Measurements from ENCODE around the gene WBP1L. TPM values are rescaled to one million over a fixed set of nuclear protein-coding genes. Genes with fewer than 3 reads are reported as not detected.

The WBP1L gene
- total and polyA plus RNA-seq, 4 experiments from 2014 or later, result 25.7 to 41.1 (median 36.8) TPM

DNA sequence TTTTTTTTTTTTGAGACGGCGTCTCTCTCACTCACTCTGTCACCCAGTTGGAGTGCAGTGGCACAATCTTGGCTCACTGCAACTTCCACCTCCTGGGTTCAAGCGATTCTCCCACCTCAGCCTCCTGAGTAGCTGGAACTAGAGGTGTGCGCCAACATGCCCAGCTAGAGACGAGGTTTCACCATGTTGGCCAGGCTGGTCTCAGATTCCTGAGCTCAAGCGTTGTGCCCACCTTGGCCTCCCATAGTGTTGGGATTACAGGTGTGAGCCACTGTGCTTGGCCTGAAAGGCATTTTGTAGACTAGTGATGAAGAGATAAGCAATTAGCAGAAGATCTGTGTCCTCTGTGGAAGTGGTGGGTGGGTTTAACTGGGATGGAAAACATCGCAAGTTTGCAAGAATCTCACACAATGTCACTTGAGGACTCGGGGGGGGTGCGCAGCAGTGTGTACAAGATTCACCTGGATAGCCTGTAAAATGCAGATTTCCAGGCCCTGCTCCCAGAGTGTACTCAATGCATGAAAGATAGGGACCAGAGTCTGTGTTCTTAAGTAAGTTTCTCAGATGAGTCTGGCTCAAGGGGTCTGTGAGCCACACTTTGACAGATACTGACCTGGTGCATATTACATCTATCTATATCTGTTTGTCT lies 82.5 kb downstream of the WBP1L start:
- Histone ChIP-seq H3K9me3 (ENCODE audit: control insufficient read depth in 1 of 2, low read length in 2 of 2) (no peaks in the 10 kb centered on the region), H3K27ac (ENCODE audit: low read depth, low read length) (no peak overlapping the region), H3K4me3 (ENCODE audit: low read length in 2 of 2) (no peak overlapping the region), H3K27me3 (ENCODE audit: insufficient read depth, low read length) (no peaks in the 10 kb centered on the region), H3K4me1 (ENCODE audit: insufficient read depth, low read length) (no peaks in the 10 kb centered on the region), H3K36me3 (ENCODE audit: insufficient read depth, low read length) (no peaks in the 10 kb centered on the region)
- no peak overlapping the region for H3K4me3 Mint-ChIP-seq
- ChIA-PET CTCF (ENCODE audit: partially characterized antibody) (interaction anchor here (0.7 kb wide), 1 partner anchor 12 kb away, joined by 5 read pairs; no protein-coding TSS in a partner anchor), POLR2A (ENCODE audit: partially characterized antibody) (no interaction called here)
- DNase-seq, result no peak
- H3K27ac Mint-ChIP-seq, result no peak overlapping the region
- H3K36me3 Mint-ChIP-seq, result no peaks in the 10 kb centered on the region
- no peaks in the 10 kb centered on the region for H3K9me3 Mint-ChIP-seq
- H3K4me1 Mint-ChIP-seq, result peaks cover 0 to 1% (median 0%) of the 10 kb centered on the region in 4 donors
- intact Hi-C loops (cut with micrococcal nuclease), result no loop called here
- peaks cover 0 to 2% of the 10 kb centered on the region in 2 donors for H3K27me3 Mint-ChIP-seq

DNA sequence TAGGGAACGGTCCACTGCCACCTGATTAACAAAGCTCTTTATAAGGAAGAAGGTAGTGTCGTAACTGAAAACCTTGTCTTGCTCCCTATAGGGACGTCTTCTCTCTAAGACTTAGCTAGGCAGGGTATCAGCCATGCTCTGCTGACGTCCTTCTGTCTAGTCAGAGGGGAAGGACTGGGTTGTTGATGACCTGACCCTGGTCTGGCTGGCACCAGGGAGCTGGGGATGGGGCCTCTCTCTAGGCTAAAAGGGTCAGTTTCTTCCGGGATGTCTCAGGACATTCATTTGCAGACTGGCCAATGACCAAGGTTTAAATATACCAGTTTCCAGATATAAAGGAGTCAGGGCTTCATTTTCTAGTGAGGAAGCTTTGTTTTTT lies 83.8 kb downstream of the WBP1L start:
- ChIA-PET POLR2A (ENCODE audit: partially characterized antibody) (no interaction called here), CTCF (ENCODE audit: partially characterized antibody) (interaction anchor here (0.9 to 1.0 kb wide), 2 partner anchors 10 to 416 kb away, joined by 3 to 6 read pairs; partner anchors contain the start of gene CYP17A1)
- peaks cover 0 to 2% of the 10 kb centered on the region in 2 donors for H3K27me3 Mint-ChIP-seq

DNA sequence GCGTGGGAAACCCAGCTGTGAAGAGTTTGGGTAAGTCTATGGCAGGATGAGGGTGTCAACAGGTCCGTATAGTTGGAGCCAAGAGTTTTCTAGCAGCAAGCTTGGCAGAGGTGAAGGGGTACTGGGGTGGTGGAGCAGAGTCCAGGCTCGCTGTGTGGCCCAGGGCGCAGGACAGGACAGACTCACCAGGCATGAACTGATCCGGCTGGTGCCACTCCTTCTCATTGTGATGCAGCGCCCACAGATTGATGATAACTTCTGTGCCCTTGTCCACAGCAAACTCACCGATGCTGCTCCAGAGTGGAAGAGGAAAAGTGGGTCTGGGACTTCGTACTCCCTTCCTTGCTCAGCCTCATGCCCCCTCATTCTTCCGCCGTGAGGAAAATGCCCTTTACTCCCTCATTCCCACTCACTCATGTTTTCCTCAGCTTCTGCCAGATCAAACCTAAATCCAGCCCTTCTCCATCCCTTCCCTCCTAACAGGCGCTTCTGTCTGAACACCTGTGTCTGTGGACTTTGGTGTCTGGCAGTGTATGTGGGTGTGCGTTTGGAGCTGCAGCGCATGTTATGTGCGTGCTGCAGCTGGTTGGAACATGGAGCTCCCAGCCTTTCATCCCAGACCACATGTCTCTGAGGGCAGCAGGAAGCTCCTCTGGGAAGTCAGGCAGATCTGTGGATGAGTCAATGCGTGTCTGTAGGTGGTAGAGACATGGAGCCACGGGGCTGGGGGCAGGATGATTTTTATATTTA lies 87.7 kb downstream of the WBP1L start:
- Mint-ChIP-seq H3K27me3 (peaks cover 0 to 7% of the 10 kb centered on the region in 2 donors), H3K36me3 (no peaks in the 10 kb centered on the region), H3K4me1 (peaks cover 0 to 3% (median 0%) of the 10 kb centered on the region in 4 donors), H3K9me3 (no peaks in the 10 kb centered on the region), H3K27ac (no peak overlapping the region), H3K4me3 (no peak overlapping the region)
- no peaks in the 10 kb centered on the region for H3K9me3 ChIP-seq (ENCODE audit: control insufficient read depth in 1 of 2, low read length in 2 of 2)
- intact Hi-C loops (cut with micrococcal nuclease), result no loop called here
- ChIA-PET CTCF (ENCODE audit: partially characterized antibody) (interaction anchor here (1.2 kb wide), 1 partner anchor 240 kb away, joined by 4 read pairs; no protein-coding TSS in a partner anchor), POLR2A (ENCODE audit: partially characterized antibody) (no interaction called here)
- no peak overlapping the region for H3K27ac ChIP-seq (ENCODE audit: low read depth, low read length)
- H3K4me1 ChIP-seq (ENCODE audit: insufficient read depth, low read length), result no peaks in the 10 kb centered on the region
- no peaks in the 10 kb centered on the region for H3K36me3 ChIP-seq (ENCODE audit: insufficient read depth, low read length)
- H3K4me3 ChIP-seq (ENCODE audit: low read length in 2 of 2), result no peak overlapping the region
- DNase-seq, result no peak
- no peaks in the 10 kb centered on the region for H3K27me3 ChIP-seq (ENCODE audit: insufficient read depth, low read length)

More for the DNA sequence above, 83.8 kb downstream of the WBP1L start:
- Mint-ChIP-seq H3K36me3 (no peaks in the 10 kb centered on the region), H3K4me3 (no peak overlapping the region), H3K9me3 (no peaks in the 10 kb centered on the region), H3K4me1 (peaks cover 0 to 1% (median 0%) of the 10 kb centered on the region in 4 donors), H3K27ac (no peak overlapping the region)
- H3K4me3 ChIP-seq (ENCODE audit: low read length in 2 of 2), result no peak overlapping the region
- no peaks in the 10 kb centered on the region for H3K4me1 ChIP-seq (ENCODE audit: insufficient read depth, low read length)
- intact Hi-C loops (cut with micrococcal nuclease), result no loop called here
- H3K27ac ChIP-seq (ENCODE audit: low read depth, low read length), result no peak overlapping the region
- no peak for DNase-seq
- no peaks in the 10 kb centered on the region for H3K27me3 ChIP-seq (ENCODE audit: insufficient read depth, low read length)
- no peaks in the 10 kb centered on the region for H3K36me3 ChIP-seq (ENCODE audit: insufficient read depth, low read length)
- no peaks in the 10 kb centered on the region for H3K9me3 ChIP-seq (ENCODE audit: control insufficient read depth in 1 of 2, low read length in 2 of 2)

DNA sequence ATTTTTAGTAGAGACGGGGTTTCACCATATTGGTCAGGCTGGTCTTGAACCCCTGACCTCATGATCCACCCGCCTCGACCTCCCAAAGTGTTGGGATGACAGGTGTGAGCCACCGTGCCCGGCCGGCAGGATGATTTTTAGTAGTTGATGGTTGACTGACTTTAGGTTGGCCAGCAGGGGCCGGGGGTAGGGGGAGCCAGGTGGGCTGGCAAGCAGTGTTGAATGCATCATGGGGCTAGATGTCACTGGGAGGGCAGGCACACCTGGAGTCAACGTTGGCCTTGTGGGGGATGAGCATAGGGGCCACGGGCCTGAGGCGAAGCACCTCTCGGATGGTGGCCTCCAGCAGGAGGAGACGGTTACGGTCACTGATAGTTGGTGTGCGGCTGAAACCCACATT lies 88.5 kb downstream of the WBP1L start:
- H3K27ac ChIP-seq (ENCODE audit: low read depth, low read length), result no peak overlapping the region
- H3K27me3 Mint-ChIP-seq, result peaks cover 0 to 9% of the 10 kb centered on the region in 2 donors
- ChIA-PET CTCF (ENCODE audit: partially characterized antibody) (no interaction called here), POLR2A (ENCODE audit: partially characterized antibody) (no interaction called here)
- no peaks in the 10 kb centered on the region for H3K9me3 ChIP-seq (ENCODE audit: control insufficient read depth in 1 of 2, low read length in 2 of 2)
- no peak overlapping the region for H3K4me3 ChIP-seq (ENCODE audit: low read length in 2 of 2)
- no peaks in the 10 kb centered on the region for H3K36me3 Mint-ChIP-seq
- no peak overlapping the region for H3K27ac Mint-ChIP-seq
- no peaks in the 10 kb centered on the region for H3K27me3 ChIP-seq (ENCODE audit: insufficient read depth, low read length)
- no peaks in the 10 kb centered on the region for H3K36me3 ChIP-seq (ENCODE audit: insufficient read depth, low read length)
- H3K4me1 Mint-ChIP-seq, result peaks cover 0 to 1% (median 0%) of the 10 kb centered on the region in 4 donors
- H3K4me1 ChIP-seq (ENCODE audit: insufficient read depth, low read length), result no peaks in the 10 kb centered on the region
- intact Hi-C loops (cut with micrococcal nuclease), result no loop called here
- no peak for DNase-seq
- H3K4me3 Mint-ChIP-seq, result no peak overlapping the region
- H3K9me3 Mint-ChIP-seq, result peaks cover 0 to 1% (median under 1%) of the 10 kb centered on the region in 8 donors

DNA sequence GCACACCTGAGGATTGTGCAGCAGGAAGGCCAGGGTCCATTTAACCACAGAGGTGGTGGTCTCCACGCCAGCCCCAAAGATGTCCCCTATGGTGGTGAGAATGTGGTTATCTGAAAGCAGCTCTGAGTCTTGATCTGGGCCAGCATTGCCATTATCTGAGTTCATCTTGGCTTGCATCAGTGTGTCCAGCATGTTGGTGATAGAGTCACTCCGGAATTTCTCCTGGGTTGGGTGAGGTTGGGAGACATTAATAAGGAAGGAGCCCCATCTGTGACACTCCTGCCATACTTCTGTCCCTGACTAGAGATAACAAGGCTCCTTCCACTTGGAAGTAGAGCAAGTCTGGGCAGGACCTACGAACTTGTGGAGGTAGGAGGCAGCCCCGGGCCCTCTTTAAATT lies 89.2 kb downstream of the WBP1L start:
- no peak overlapping the region for H3K27ac Mint-ChIP-seq
- H3K36me3 Mint-ChIP-seq, result peaks cover 0 to under 1% of the 10 kb centered on the region in 2 donors
- peaks cover 0 to 1% (median 0%) of the 10 kb centered on the region in 4 donors for H3K4me1 Mint-ChIP-seq
- ChIA-PET CTCF (ENCODE audit: partially characterized antibody) (interaction anchor here (1.0 to 1.5 kb wide), 3 partner anchors 406 to 415 kb away, joined by 3 to 5 read pairs (median 4); no protein-coding TSS in a partner anchor), POLR2A (ENCODE audit: partially characterized antibody) (no interaction called here)
- no peak overlapping the region for H3K27ac ChIP-seq (ENCODE audit: low read depth, low read length)
- H3K4me3 ChIP-seq (ENCODE audit: low read length in 2 of 2), result no peak overlapping the region
- no peaks in the 10 kb centered on the region for H3K27me3 ChIP-seq (ENCODE audit: insufficient read depth, low read length)
- no peak for DNase-seq
- H3K9me3 ChIP-seq (ENCODE audit: control insufficient read depth in 1 of 2, low read length in 2 of 2), result no peaks in the 10 kb centered on the region
- H3K27me3 Mint-ChIP-seq, result peaks cover 0 to 12% of the 10 kb centered on the region in 2 donors
- H3K36me3 ChIP-seq (ENCODE audit: insufficient read depth, low read length), result no peaks in the 10 kb centered on the region
- peaks cover 0 to 9% (median 7%) of the 10 kb centered on the region in 8 donors for H3K9me3 Mint-ChIP-seq
- H3K4me1 ChIP-seq (ENCODE audit: insufficient read depth, low read length), result no peaks in the 10 kb centered on the region
- intact Hi-C loops (cut with micrococcal nuclease), result no loop called here
- no peak overlapping the region for H3K4me3 Mint-ChIP-seq

DNA sequence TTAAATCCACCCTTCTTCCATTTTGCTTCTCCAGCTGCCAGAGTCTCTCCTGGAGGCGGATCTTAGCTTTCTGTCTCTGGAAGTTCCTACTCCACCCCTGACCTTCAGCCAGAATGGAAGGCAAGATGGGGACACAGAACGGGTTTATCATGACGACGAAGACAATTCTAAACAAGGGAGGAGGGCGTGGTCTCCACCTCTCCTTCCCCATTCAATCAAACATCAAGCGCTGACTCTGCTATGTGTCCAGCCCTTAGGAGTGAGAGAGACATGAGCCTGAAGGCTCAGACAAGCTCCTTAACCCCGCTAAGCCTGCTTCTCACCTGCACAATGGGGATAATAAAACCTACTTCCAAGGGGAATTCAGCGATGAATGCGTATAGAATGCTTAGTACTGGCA lies 90.4 kb downstream of the WBP1L start:
- no peaks in the 10 kb centered on the region for H3K36me3 ChIP-seq (ENCODE audit: insufficient read depth, low read length)
- H3K4me1 ChIP-seq (ENCODE audit: insufficient read depth, low read length), result no peaks in the 10 kb centered on the region
- H3K27me3 ChIP-seq (ENCODE audit: insufficient read depth, low read length), result no peaks in the 10 kb centered on the region
- Mint-ChIP-seq H3K36me3 (peaks cover 0 to 7% of the 10 kb centered on the region in 2 donors), H3K27me3 (peaks cover 3 to 12% of the 10 kb centered on the region in 2 donors), H3K9me3 (peaks cover 0 to 20% (median 15%) of the 10 kb centered on the region in 8 donors), H3K27ac (no peak overlapping the region), H3K4me3 (no peak overlapping the region), H3K4me1 (peaks cover 0 to 1% (median 0%) of the 10 kb centered on the region in 4 donors)
- intact Hi-C loops (cut with micrococcal nuclease), result no loop called here
- ChIA-PET CTCF (ENCODE audit: partially characterized antibody) (interaction anchor here (0.6 to 4.2 kb wide), 7 partner anchors 14 to 499 kb away, joined by 3 to 18 read pairs (median 5); partner anchors contain the start of gene WBP1L), POLR2A (ENCODE audit: partially characterized antibody) (no interaction called here)
- no peaks in the 10 kb centered on the region for H3K9me3 ChIP-seq (ENCODE audit: control insufficient read depth in 1 of 2, low read length in 2 of 2)
- DNase-seq, result no peak
- no peak overlapping the region for H3K4me3 ChIP-seq (ENCODE audit: low read length in 2 of 2)
- no peak overlapping the region for H3K27ac ChIP-seq (ENCODE audit: low read depth, low read length)

DNA sequence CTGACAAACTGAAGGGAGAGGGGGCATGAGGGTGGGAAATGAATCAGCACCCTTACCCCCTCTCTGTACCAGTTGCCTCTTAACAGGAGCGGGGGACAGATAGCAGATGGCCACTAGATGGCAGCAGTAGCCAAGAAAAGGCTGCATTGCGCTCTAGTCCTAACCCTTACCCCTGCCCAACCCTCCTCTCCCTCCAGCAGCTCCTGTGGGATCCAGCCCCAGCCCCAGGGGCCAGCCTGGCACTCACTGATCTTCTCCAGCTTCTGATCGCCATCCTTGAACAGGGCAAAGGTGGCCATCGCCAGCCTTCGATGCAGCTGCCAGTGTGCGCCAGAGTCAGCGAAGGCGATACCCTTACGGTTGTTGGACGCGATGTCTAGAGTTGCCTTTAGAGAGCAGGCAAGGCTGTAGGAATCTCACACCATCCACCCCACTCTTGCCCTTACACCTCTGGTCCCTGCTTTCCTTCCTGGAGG lies 91.3 kb downstream of the WBP1L start:
- POLR2A ChIA-PET (ENCODE audit: partially characterized antibody), result no interaction called here
- intact Hi-C loops (cut with micrococcal nuclease), result loop anchor here (1.0 kb wide), 3 partner anchors 66 to 409 kb away; no protein-coding TSS in a partner anchor

More for the DNA sequence above, 91.3 kb downstream of the WBP1L start:
- H3K4me1 ChIP-seq (ENCODE audit: insufficient read depth, low read length), result no peaks in the 10 kb centered on the region
- no peak overlapping the region for H3K4me3 Mint-ChIP-seq
- no peak overlapping the region for H3K4me3 ChIP-seq (ENCODE audit: low read length in 2 of 2)
- H3K4me1 Mint-ChIP-seq, result peaks cover 0 to 1% (median 0%) of the 10 kb centered on the region in 4 donors
- peaks cover 0 to 8% of the 10 kb centered on the region in 2 donors for H3K36me3 Mint-ChIP-seq
- CTCF ChIA-PET (ENCODE audit: partially characterized antibody), result interaction anchor here (0.5 to 4.2 kb wide), 12 partner anchors 61 to 657 kb away, joined by 3 to 32 read pairs (median 10); partner anchors contain the start of genes CNNM2 and RPEL1
- H3K27me3 Mint-ChIP-seq, result peaks cover 3 to 12% of the 10 kb centered on the region in 2 donors
- peaks cover 0 to 25% (median 15%) of the 10 kb centered on the region in 8 donors for H3K9me3 Mint-ChIP-seq
- peak; percentile 63 to 70 (median 66) for DNase-seq
- H3K9me3 ChIP-seq (ENCODE audit: control insufficient read depth in 1 of 2, low read length in 2 of 2), result no peaks in the 10 kb centered on the region
- no peak overlapping the region for H3K27ac Mint-ChIP-seq
- no peaks in the 10 kb centered on the region for H3K36me3 ChIP-seq (ENCODE audit: insufficient read depth, low read length)
- H3K27ac ChIP-seq (ENCODE audit: low read depth, low read length), result no peak overlapping the region
- H3K27me3 ChIP-seq (ENCODE audit: insufficient read depth, low read length), result no peaks in the 10 kb centered on the region

All from CD4-positive, alpha-beta memory T cell (primary cell).